ENCODE measurements around the gene TREH.
"Not testable (repeated sequence)": the region's sequence is repeated elsewhere in the genome, so short reads cannot be mapped to it uniquely, and the experiment has no call there.

The TREH gene

GRCh38 chr11:118628432-118628831 is 51.0 kb downstream of the TREH start:
- no peak for DNase-seq (ENCODE audit: low read depth)

- DNase-seq (ENCODE audit: low read depth), result no peak
Measured at GRCh38 chr11:118628031-118628430, 51.4 kb downstream of the TREH start.

- DNase-seq (ENCODE audit: low read depth), result no peak
Measured at GRCh38 chr11:118627566-118627965, 51.9 kb downstream of the TREH start.

- DNase-seq (ENCODE audit: low read depth), result no peak
Measured at GRCh38 chr11:118625976-118626375, 53.5 kb downstream of the TREH start.

GRCh38 chr11:118625036-118625690 is 54.3 kb downstream of the TREH start:
- DNase-seq (ENCODE audit: low read depth), result no peak

- peak; percentile 46 for DNase-seq (ENCODE audit: low read depth)
Measured at GRCh38 chr11:118623269-118623655, 56.2 kb downstream of the TREH start.

GRCh38 chr11:118622376-118623268 is 56.8 kb downstream of the TREH start:
- DNase-seq (ENCODE audit: low read depth), result peak; percentile 83

GRCh38 chr11:118621784-118622375 is 57.6 kb downstream of the TREH start:
- no peak for DNase-seq (ENCODE audit: low read depth)

- peak; percentile 91 for DNase-seq (ENCODE audit: low read depth)
Measured at GRCh38 chr11:118621071-118621783, 58.2 kb downstream of the TREH start.

- no peak for DNase-seq (ENCODE audit: low read depth)
Measured at GRCh38 chr11:118620529-118621070, 58.9 kb downstream of the TREH start.

GRCh38 chr11:118619444-118620197 is 59.8 kb downstream of the TREH start:
- peak; percentile 97 for DNase-seq (ENCODE audit: low read depth)

- peak; percentile 66 for DNase-seq (ENCODE audit: low read depth)
Measured at GRCh38 chr11:118618991-118619375, 60.5 kb downstream of the TREH start.

GRCh38 chr11:118618115-118618990 is 61.1 kb downstream of the TREH start:
- DNase-seq (ENCODE audit: low read depth), result peak; percentile 85

- DNase-seq (ENCODE audit: low read depth), result no peak
Measured at GRCh38 chr11:118615976-118616371, 63.5 kb downstream of the TREH start.

GRCh38 chr11:118615282-118615975 is 64.0 kb downstream of the TREH start:
- peak; percentile 37 for DNase-seq (ENCODE audit: low read depth)

GRCh38 chr11:118614511-118614910 is 64.9 kb downstream of the TREH start:
- no peak for DNase-seq (ENCODE audit: low read depth)

GRCh38 chr11:118612378-118612777 is 67.1 kb downstream of the TREH start:
- no peak for DNase-seq (ENCODE audit: low read depth)

- not testable (repeated sequence) for DNase-seq (ENCODE audit: low read depth)
Measured at GRCh38 chr11:118611433-118611795, 68.0 kb downstream of the TREH start.

GRCh38 chr11:118610773-118611432 is 68.5 kb downstream of the TREH start:
- DNase-seq (ENCODE audit: low read depth), result peak; percentile 68
